Stimulated activated naive CD8-positive, alpha-beta T cell treated with anti-CD3 and anti-CD28 coated beads, Interleukin-15, Interleukin-2, amounts not matched to agents 100 ng/mL and 50 ng/mL, for 24 hours (primary cell): Measurements from ENCODE around the gene GABRG3.

ENCODE experiments used
- H3K27ac Mint-ChIP-seq: one replicate; pipeline ENCODE4 v1.8.0; 2021; ENCODE audit warnings: mild to moderate bottlenecking, mixed read lengths
- H3K27me3 Mint-ChIP-seq: one replicate; pipeline ENCODE4 v1.8.0; 2021; ENCODE audit warnings: mixed read lengths
- H3K36me3 Mint-ChIP-seq: one replicate; pipeline ENCODE4 v1.8.0; 2021; ENCODE audit warnings: low read depth, mixed read lengths
- H3K4me1 Mint-ChIP-seq: one replicate; pipeline ENCODE4 v1.8.0; 2021; ENCODE audit warnings: low read depth, mixed read lengths
- H3K4me3 Mint-ChIP-seq: one replicate; pipeline ENCODE4 v1.8.0; 2021; ENCODE audit warnings: mild to moderate bottlenecking, mixed read lengths
- H3K9me3 Mint-ChIP-seq: one replicate; pipeline ENCODE4 v1.8.0; 2021; ENCODE audit warnings: mixed read lengths

GABRG3 gene

GRCh38 chr15:27441120-27441519 lies 470.1 kb downstream of the GABRG3 start:
- Mint-ChIP-seq H3K27me3 (no peaks in the 10 kb centered on the region), H3K4me3 (no peak overlapping the region), H3K9me3 (peaks cover 4% of the 10 kb centered on the region), H3K27ac (no peak overlapping the region), H3K4me1 (no peaks in the 10 kb centered on the region), H3K36me3 (no peaks in the 10 kb centered on the region)

- no peak overlapping the region for H3K4me3 Mint-ChIP-seq
- H3K27me3 Mint-ChIP-seq = no peaks in the 10 kb centered on the region
- peaks cover 16% of the 10 kb centered on the region for H3K9me3 Mint-ChIP-seq
- no peaks in the 10 kb centered on the region for H3K36me3 Mint-ChIP-seq
- no peak overlapping the region for H3K27ac Mint-ChIP-seq
- no peaks in the 10 kb centered on the region for H3K4me1 Mint-ChIP-seq
Observed at GRCh38 chr15:27448234-27448633, 477.3 kb downstream of the GABRG3 start.

GRCh38 chr15:27448986-27449385 lies 478.0 kb downstream of the GABRG3 start:
- Mint-ChIP-seq H3K27ac (no peak overlapping the region), H3K4me3 (no peak overlapping the region), H3K27me3 (no peaks in the 10 kb centered on the region), H3K36me3 (no peaks in the 10 kb centered on the region), H3K9me3 (peaks cover 16% of the 10 kb centered on the region), H3K4me1 (no peaks in the 10 kb centered on the region)

GRCh38 chr15:27449941-27450340 lies 479.0 kb downstream of the GABRG3 start:
- Mint-ChIP-seq H3K27ac (no peak overlapping the region), H3K27me3 (no peaks in the 10 kb centered on the region), H3K9me3 (peaks cover 16% of the 10 kb centered on the region), H3K4me1 (no peaks in the 10 kb centered on the region), H3K4me3 (no peak overlapping the region), H3K36me3 (no peaks in the 10 kb centered on the region)

- Mint-ChIP-seq H3K4me1 (no peaks in the 10 kb centered on the region), H3K27me3 (no peaks in the 10 kb centered on the region), H3K36me3 (no peaks in the 10 kb centered on the region), H3K27ac (no peak overlapping the region), H3K4me3 (no peak overlapping the region), H3K9me3 (peaks cover 4% of the 10 kb centered on the region)
Observed at GRCh38 chr15:27454281-27455075, 483.5 kb downstream of the GABRG3 start.

GRCh38 chr15:27456807-27457206 lies 485.8 kb downstream of the GABRG3 start:
- Mint-ChIP-seq H3K4me1 (no peaks in the 10 kb centered on the region), H3K4me3 (no peak overlapping the region), H3K27me3 (no peaks in the 10 kb centered on the region), H3K36me3 (no peaks in the 10 kb centered on the region), H3K27ac (no peak overlapping the region), H3K9me3 (peaks cover 11% of the 10 kb centered on the region)

- Mint-ChIP-seq H3K27me3 (no peaks in the 10 kb centered on the region), H3K4me1 (no peaks in the 10 kb centered on the region), H3K27ac (no peak overlapping the region), H3K9me3 (peaks cover 15% of the 10 kb centered on the region), H3K36me3 (no peaks in the 10 kb centered on the region), H3K4me3 (no peak overlapping the region)
Observed at GRCh38 chr15:27457766-27458165, 486.8 kb downstream of the GABRG3 start.

GRCh38 chr15:27458345-27459084 lies 487.5 kb downstream of the GABRG3 start:
- H3K27me3 Mint-ChIP-seq = no peaks in the 10 kb centered on the region
- no peaks in the 10 kb centered on the region for H3K4me1 Mint-ChIP-seq
- peaks cover 15% of the 10 kb centered on the region for H3K9me3 Mint-ChIP-seq
- no peaks in the 10 kb centered on the region for H3K36me3 Mint-ChIP-seq
- no peak overlapping the region for H3K4me3 Mint-ChIP-seq
- H3K27ac Mint-ChIP-seq = no peak overlapping the region

- Mint-ChIP-seq H3K27ac (no peak overlapping the region), H3K36me3 (no peaks in the 10 kb centered on the region), H3K27me3 (no peaks in the 10 kb centered on the region), H3K4me1 (no peaks in the 10 kb centered on the region), H3K9me3 (peaks cover 15% of the 10 kb centered on the region), H3K4me3 (no peak overlapping the region)
Observed at GRCh38 chr15:27459836-27460235, 488.9 kb downstream of the GABRG3 start.

- Mint-ChIP-seq H3K27ac (no peak overlapping the region), H3K9me3 (peaks cover 15% of the 10 kb centered on the region), H3K27me3 (no peaks in the 10 kb centered on the region), H3K4me3 (no peak overlapping the region), H3K4me1 (no peaks in the 10 kb centered on the region), H3K36me3 (no peaks in the 10 kb centered on the region)
Observed at GRCh38 chr15:27461181-27461580, 490.2 kb downstream of the GABRG3 start.

- Mint-ChIP-seq H3K27ac (no peak overlapping the region), H3K4me3 (no peak overlapping the region), H3K4me1 (no peaks in the 10 kb centered on the region), H3K36me3 (no peaks in the 10 kb centered on the region), H3K27me3 (no peaks in the 10 kb centered on the region), H3K9me3 (peaks cover 15% of the 10 kb centered on the region)
Observed at GRCh38 chr15:27463525-27464088, 492.6 kb downstream of the GABRG3 start.

GRCh38 chr15:27464941-27465612 lies 494.1 kb downstream of the GABRG3 start:
- no peak overlapping the region for H3K4me3 Mint-ChIP-seq
- H3K36me3 Mint-ChIP-seq = no peaks in the 10 kb centered on the region
- no peaks in the 10 kb centered on the region for H3K27me3 Mint-ChIP-seq
- no peak overlapping the region for H3K27ac Mint-ChIP-seq
- no peaks in the 10 kb centered on the region for H3K4me1 Mint-ChIP-seq
- H3K9me3 Mint-ChIP-seq = peaks cover 15% of the 10 kb centered on the region

- Mint-ChIP-seq H3K27me3 (no peaks in the 10 kb centered on the region), H3K27ac (no peak overlapping the region), H3K36me3 (no peaks in the 10 kb centered on the region), H3K4me3 (no peak overlapping the region), H3K9me3 (peaks cover 9% of the 10 kb centered on the region), H3K4me1 (no peaks in the 10 kb centered on the region)
Observed at GRCh38 chr15:27466758-27467157, 495.8 kb downstream of the GABRG3 start.

- Mint-ChIP-seq H3K27ac (no peak overlapping the region), H3K36me3 (no peaks in the 10 kb centered on the region), H3K9me3 (peaks cover 4% of the 10 kb centered on the region), H3K27me3 (no peaks in the 10 kb centered on the region), H3K4me3 (no peak overlapping the region), H3K4me1 (no peaks in the 10 kb centered on the region)
Observed at GRCh38 chr15:27468151-27468591, 497.2 kb downstream of the GABRG3 start.

GRCh38 chr15:27473845-27474244 lies 502.9 kb downstream of the GABRG3 start:
- Mint-ChIP-seq H3K27ac (no peak overlapping the region), H3K27me3 (no peaks in the 10 kb centered on the region), H3K9me3 (peaks cover 8% of the 10 kb centered on the region), H3K36me3 (no peaks in the 10 kb centered on the region), H3K4me3 (no peak overlapping the region), H3K4me1 (no peaks in the 10 kb centered on the region)
